NCI-H460 (cell line): Measurements from ENCODE around the gene CTSH. TPM values are rescaled to one million over a fixed set of nuclear protein-coding genes. Genes with fewer than 3 reads are reported as not detected.
"Not testable (repeated sequence)": the region's sequence is repeated elsewhere in the genome, so short reads cannot be mapped to it uniquely, and the experiment has no call there.

Experiments used
- DNase-seq: peaks from one replicate; pipeline ENCODE4 v3.0.0-alpha.2; 2016; ENCODE audit warnings: low read depth; ENCODE audit errors: extremely low read depth
- total RNA-seq: library from RNA; depleted of rRNA; stranded (reverse); fragments of >200 nt; shearing (Covaris generic); gene quantifications from 2 replicates; pipeline ENCODE4 v1.2.3, GENCODE V29; 2014

The CTSH gene
- total RNA-seq, 1 experiment from 2014 or later = 2.5 TPM

DNA sequence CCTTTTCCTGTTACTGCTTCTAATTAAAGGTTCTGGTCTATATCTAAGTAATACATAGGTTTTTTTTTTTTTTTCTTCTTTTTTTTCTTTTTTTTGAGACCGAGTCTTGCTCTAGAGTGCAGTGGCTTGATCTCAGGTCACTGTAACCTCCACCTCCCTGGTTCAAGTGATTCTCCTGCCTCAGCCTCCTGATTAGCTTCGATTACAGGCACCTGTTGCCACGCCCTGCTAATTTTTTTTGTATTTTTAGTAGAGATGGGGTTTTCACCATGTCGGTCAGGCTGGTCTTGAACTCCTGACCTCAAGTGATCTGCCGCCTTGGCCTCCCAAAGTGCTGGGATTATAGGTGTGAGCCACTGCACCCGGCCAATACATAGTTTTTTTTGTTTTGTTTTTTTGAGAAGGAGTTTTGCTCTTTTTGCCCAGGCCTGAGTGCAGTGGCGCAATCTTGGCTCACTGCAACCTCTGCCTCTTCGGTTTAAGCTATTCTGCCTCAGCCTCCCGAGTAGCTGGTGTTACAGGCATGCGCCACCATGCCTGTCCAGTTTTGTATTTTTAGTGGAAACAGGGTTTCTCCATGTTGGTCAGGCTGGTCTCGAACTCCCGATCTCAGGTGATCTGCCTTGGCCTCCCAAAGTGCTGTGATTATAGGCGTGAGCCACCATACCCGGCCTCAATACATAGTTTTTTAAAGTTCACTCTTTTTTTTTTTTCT is 43.9 kb downstream of the CTSH start:
- DNase-seq = not testable (repeated sequence)

DNA sequence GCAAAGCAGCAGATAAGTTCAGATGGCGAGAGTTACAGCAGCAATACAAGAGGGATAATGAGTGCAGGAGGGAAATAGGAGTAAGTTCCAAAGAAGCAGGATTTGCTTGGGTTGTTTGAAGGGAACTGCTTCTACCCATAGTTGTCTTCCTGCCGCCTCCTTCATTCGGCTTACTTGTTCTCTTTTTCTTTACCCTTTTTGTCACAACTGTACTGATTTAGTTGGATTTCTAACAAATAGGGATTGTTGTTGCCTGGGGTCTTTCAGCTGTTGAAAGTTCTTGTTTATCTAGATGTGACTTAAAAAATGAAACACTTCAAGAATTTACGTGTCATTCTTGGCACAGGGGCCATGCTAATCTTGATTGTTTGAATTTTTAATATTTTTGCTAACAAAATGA is 46.3 kb downstream of the CTSH start:
- no peak for DNase-seq

DNA sequence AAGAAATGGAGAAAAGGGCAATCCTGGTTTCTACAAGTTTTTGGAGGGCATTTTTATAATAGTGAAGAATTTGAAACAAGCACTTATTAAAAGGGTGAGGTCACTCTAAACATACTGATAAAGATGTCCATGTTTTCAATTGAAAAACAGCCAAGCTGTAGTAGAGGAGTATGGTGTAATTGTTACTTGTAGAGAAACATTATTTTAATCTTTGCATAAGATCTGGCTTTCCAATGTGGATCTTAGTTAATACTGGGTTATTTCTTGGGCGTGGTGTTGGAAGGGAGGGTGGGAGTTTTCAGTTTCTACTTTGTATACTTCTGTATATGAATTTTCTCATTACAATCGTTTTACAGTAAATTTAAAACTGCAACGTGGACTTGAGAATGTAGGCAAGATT is 49.4 kb downstream of the CTSH start:
- no peak for DNase-seq

DNA sequence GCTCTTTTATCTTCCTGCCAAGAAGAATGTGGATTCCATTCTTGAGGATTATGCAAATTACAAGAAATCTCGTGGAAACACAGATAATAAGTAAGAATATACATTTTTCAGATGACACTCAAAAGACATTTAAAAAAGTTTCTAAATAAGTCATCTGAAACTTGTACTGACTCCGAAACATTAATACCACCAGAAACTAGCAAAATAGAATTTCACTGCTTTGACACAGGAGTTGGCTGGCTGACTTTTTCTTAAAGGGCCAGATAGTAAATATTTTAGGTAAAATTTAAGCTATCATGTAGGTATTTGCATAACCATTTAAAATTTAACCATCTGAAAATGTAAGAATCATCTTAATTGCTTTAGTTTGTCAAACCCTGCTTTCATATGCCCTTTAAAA is 51.3 kb downstream of the CTSH start:
- DNase-seq = no peak

DNA sequence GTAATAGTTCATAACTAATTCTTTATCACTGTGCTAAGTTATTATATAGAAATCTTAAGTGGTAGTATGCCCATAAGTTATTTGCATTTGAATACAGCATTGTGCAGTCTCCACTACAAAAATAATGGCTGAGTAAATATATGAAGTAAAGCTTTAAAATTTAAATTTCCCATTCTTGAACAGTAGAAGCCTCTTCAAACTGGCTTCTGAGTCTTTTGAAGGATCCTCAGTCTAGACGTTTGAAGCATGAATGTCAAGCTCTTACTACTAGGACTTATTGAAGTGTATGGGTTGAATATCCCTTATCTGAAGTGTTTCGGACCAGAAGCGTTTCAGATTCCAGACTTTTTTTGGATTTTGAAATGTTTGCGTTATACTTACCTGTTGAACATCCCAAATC is 55.8 kb downstream of the CTSH start:
- DNase-seq = no peak

DNA sequence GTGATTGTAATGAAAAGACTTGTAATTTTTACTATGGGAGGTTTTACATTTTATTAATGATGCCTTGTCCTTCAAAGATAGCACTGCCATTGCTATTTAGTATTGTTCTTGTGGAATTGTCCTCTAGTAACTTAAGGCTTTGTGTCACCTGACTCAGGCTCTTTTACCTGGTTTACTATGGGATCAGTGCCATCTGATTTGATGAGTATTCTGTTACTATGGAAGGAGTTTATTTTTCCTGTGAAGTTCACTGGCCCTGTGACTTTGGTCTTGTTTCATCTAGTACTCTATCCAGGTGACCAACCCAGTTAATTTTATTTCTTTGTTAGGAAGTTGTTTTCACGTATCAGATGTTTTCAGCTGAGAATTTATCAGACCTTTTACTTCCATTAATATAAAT is 63.2 kb downstream of the CTSH start:
- DNase-seq = no peak

DNA sequence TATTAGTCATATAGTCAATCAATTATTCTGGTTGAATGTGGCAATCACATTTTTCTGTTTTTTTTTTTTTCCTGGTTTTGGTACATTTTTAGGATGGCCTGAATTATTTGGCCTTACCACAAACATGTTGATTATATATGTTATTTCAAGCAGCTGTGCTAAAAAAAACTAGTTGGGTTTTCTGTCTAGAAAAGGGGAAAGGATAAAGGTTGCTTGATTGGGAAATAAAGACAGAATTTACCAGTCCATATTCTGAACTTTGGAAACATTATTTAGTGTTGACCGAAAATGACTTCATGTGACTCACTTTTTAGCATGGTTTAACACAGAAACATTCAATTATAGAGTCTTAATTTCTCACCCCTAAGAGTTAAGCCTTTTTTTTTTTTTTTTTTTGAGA is 64.0 kb downstream of the CTSH start:
- no peak for DNase-seq

DNA sequence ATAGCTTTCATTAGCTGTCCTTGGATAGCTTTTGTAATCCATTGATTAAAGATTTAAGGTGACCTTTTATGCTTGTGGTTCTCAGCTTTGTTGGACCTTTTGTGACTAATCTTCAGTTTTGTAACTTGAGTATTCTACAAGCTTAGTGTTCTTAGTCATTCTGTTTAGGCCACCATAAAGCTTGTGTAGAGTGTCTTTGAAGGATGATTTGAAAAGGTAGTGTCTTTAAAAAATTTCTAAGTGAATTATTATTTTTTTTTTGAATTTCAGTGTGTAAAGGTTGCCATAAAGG is 64.7 kb downstream of the CTSH start:
- DNase-seq = no peak

DNA sequence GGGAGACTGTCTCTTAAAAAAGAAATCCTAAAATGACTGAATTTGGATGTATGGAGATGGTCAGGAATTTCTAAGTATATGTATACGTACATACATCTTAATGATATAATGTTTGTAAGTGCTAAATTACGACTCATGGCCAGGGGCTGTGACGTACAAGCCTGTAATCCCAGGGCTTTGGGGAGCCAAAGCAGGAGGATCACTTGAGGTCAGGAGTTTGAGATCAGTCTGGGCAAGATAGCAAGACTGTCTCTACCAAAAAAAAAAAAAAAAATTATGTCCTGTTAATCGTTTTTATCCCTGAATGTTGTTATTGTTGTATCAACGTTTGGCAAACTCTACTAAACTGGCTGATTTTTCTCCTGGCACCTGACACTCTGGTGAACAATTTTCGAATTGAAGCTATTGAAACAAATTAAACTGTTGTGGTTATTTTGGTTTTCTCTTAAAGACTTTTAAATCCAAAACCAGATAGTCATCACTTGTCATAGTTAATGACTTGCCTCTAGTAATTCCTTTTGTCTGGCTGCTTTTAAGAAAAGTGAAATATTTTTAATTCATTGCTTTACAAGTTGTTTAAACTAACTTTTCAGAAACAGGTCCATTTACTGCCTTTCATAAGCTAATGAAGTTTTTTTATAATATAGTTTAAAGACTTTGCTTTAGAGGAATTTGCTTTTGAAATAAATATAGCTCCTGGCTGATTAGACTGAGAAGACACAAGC is 65.2 kb downstream of the CTSH start:
- no peak for DNase-seq

DNA sequence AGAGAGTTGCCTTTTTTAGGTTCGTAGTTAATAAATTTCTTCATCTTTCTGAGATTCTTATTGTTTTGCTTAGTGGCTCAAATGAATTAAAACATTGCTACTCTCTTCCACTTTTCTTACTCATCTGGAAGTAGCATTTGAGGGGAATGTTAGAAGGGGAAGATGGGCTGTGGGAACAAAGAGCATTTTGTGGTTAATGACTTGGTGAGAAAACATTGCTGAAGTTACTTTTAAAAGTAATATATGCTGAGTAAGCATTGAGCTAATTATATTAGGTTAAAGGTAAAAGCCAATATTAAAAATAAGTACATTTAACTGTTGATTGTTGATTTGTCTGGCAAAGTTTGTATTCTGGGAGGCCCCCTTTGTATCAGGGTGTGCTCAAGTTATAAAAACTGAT is 66.5 kb downstream of the CTSH start:
- no peak for DNase-seq

DNA sequence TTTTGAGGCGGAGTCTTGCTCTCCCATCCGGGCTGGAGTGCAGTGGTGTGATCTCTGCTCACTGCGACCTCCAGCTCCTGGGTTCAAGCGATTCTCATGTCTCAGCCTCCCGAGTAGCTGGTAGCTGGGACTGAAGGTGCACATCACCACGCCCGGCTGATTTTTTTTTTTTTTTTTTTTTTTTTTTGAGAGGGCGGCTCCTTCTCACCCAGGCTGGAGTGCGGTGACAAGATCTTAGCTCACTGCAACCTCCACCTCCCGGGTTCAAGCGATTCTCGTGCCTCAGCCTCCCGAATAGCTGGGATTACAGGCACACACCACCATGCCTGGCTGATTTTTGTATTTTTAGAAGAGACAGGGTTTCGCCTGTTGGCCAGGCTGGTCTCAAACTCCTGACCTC is 67.9 kb downstream of the CTSH start:
- not testable (repeated sequence) for DNase-seq

DNA sequence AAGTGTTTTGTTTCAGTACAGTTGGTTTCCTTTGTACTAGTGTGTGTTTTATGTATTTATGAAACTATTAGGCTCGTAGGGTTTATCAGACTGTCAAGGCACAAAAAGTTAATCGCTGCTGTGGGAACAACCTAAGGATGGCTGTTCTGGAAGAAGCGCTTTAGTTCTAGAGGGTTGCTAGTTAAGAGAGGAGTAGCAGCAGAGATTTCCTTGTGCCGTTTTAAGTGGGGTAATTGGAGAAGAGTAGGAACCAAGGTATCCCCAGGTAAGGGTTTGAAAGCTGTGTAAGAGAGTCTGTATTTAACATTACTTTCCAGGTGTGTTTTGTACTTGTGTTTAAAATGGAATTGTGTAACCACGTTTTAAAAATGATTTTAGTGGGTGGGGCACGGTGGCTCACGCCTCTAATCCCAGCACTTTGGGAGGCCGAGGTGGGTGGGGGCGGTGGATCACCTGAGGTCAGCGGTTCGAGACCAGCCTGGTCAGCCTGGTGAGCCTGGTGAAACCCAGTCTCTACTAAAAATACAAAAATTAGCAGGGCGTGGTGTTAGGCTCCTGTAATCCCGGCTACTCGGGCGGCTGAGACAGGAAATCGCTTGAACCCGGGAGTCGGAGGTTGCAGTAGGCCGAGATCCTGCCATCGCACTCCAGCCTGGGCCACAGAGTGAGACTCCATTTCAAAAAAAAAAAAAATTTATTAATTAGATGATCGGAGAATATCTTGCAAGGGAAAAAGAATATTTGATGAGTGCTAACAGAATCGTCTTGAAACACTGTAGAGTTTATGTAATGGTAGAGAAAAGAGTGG is 69.5 kb downstream of the CTSH start:
- DNase-seq = no peak

DNA sequence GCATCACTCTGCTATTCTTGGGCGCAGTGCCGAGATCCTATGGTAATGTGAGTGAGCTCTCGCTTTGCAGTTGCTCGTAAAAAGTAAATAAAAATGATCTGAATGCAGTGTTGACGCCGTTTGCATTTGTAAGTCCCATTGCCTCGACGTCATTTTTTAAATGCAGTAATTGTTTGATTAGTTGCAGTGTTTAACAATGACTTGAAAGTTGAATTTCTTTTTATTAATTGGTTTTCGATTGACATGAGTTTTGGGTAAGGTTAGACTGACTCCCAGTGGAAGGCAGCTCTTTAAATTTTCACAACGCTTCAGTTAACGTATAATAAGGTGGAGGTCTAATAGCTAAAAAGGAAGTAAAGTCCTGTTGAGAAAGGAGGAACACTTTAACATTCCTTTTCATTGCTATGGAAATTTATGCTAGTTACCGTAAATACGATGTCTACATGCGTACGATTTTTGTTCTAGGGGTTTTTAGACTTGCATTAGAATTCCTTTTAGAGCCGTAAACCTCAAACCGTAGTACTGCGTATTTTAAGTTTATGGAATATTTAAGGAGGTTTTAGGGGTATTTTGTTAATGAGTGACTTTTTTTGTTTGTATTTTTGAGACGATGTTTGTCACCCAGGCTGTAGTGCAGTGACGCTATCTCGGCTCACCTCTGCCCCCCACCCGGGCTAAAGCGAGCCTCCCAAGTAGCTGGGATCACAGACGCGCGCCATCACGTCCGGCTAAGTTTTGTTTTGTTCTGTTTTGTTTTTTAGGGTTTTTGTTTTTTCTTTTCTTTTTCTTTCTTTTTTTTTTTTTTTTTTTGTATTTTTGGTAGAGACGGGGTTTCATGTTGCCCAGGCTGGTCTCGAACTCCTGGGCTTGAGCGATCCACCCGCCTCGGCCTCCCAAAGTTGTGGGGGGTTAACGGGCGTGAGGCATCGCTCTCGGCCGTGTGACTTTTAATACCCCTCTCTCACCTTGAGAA is 70.8 kb downstream of the CTSH start:
- DNase-seq = no peak

DNA sequence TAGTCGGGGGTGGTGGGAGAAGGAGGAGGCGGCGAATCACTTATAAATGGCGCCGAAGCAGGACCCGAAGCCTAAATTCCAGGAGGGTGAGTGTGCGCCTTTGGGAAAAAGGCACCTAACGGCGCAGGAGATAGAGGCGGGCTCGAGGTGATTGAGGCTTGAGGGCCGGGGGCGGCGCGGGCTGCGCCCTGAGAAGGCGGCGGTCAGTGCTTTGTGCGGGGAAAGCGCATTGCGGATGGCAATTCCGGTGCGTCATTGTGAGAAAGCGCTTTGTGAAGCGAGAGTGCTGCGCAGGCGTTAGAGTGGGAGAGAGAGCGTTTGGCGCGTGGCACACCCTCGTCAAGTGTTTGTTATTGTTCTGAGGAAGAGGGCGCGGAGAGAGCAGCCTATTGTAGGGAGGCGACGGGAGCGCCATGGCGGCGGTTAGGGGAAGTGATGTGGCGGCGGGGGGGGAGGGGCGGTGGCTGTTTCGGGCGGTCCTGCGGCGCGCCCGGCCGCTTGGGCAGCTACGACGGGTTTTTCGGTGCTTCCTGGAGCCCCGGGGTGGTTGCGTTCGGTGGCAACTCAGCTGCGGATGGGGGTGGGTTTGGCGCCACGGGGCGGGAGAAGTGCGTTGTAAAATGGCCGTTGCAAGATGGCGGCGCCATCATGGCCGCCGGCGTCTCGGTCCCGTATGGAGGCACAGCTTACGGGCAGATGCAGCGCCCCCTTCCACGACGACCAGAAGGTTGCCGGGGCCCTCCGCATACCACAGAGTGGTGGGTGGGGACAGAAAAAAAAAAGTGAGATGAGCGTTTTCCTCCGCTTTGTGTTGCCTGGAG is 71.7 kb downstream of the CTSH start:
- DNase-seq = peak; percentile 90

DNA sequence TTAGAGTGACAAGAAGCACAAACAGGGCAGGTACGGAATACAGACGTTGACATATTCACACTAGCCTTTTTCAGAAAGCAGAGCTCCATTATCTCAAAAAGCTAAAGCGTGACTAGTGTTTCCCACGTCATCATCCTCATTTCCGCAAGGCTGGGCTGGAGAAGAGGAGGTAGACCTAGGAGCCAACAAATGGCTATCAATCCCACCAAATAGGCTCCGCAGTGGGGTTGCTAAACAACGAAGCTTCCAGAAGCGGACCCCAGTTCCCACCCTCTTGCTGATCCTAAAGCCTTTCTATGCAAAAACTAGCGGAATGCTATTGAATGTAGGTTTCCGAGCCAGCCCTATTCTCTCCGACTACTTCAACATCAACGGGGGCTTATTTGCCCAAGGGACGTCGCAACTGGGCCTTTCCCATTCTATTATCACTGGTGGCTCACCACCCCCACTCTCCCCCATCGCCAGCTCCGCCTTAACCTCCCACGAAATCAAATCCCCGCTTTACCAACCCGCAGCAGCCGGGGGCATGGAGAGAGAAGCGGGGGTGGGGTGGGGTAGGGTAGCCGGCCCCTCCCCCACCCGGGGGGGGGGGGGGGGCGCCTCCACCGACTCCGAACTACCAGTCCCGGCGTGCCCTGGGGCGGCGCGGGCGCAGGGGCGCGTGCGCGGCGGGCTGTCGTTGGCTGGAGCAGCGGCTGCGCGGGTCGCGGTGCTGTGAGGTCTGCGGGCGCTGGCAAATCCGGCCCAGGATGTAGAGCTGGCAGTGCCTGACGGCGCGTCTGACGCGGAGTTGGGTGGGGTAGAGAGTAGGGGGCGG is 72.5 kb downstream of the CTSH start, which contains the start of gene MORF4L1:
Gene MORF4L1 (plus strand): TSS at position 736 of the 817 bp plus-strand sequence. CDS start 128 bp downstream, outside the sequence.
- DNase-seq = peak; percentile 93

DNA sequence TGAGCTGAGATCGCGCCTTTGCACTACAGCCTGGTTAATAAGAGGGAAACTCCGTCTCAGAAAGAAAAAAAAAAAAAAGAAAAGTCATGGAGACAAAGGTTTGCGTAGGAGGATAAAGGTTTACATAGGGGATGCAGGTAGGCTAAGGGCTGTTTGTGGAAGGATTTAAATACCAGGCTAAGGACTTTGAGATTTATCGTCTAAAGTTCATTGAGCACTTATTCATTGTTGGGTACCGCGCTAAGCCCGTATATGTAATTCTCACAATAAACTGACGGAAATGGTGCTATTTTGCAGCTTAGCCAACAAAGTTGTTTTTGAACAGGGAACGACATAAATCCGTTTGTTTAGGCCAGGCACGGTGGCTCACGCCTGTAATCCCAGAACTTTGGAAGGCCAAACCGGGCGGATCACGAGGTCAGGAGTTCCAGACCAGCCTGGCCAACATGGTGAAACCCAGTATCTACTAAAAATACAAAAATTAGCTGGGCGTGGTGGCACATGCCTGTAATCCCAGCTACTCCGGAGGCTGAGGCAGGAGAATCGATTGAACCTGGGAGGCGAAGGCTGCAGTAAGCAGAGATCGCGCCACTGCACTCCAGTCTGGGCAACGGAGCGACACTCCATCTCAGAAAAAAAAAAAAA is 73.2 kb downstream of the CTSH start:
- not testable (repeated sequence) for DNase-seq
